Measurements from ENCODE around the gene PCBP3.

The PCBP3 gene

DNA sequence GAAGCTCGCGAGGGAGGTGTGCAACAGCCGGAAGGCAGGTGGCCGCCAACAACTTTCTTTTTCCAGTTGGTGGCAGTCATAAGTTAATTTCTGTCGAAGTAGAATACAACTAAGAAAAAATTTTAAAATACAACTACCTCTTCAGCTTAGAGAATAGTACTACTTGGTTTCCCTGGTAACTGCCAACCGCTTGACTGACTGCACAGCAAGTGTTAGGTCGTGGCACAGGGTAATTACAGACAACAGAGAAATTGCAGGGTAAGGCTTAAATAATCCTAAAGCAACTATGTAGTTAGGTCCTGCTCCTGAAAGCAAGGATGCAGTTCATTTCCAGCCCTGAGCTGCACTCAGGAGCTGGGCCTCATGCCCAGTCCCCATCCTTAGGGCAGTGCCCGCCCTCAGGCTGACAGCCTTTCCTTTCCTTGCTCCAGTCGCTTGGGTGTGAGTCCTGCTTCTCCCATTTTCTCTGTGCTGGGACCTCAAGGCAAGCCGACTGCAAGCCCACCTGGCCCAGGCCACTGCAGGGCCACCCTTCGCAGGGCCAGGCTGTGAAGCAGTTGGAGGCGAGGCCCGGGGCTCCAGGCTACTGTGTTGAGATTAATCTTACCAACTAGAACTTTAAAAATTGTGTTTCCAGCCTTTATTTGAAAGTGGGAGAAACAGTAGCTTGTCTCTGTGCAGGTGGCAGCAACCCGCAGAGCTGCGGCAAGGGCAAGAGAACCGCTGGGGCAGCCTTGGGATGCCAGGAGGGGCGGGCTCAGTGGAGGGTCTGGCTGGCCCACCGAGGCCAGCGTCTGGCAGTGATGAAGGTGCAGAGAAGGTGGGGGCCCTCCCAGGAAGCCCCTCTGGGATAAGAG is 148.3 kb downstream of the PCBP3 start:
- Histone ChIP-seq H3K27me3 (ENCODE audit: insufficient read depth, low read length, poor library complexity) (no peaks in the 10 kb centered on the region), H3K4me3 (ENCODE audit: low read depth in 1 of 2, low read length in 2 of 2) (no peak overlapping the region), H3K36me3 (ENCODE audit: insufficient read depth, low read length) (no peaks in the 10 kb centered on the region), H3K79me2 (ENCODE audit: insufficient read depth, low read length) (no peaks in the 10 kb centered on the region), H2AFZ (ENCODE audit: low read depth, low read length) (no peak overlapping the region), H3K9ac (ENCODE audit: low read depth, low read length) (no peak overlapping the region), H3K4me1 (ENCODE audit: insufficient read depth, low read length) (no peaks in the 10 kb centered on the region), H4K20me1 (ENCODE audit: insufficient read depth, low read length) (peaks cover 11% of the 10 kb centered on the region), H3K4me2 (ENCODE audit: insufficient read depth, low read length) (no peak overlapping the region), H3K9me3 (ENCODE audit: insufficient read depth, low read length, severe bottlenecking) (no peaks in the 10 kb centered on the region), H3K27ac (ENCODE audit: low read length) (no peak overlapping the region)
- TF ChIP-seq CTCF (IDR thresholded peaks at IDR 0.05; ENCODE audit: borderline replicate concordance, extremely low read depth, low read length, poor library complexity, severe bottlenecking) = no peak
- no peak for TF ChIP-seq EZH2 (IDR thresholded peaks at IDR 0.05; ENCODE audit: borderline replicate concordance, low read depth, low read length, severe bottlenecking)
- DNase-seq = no peak
- no peak for ATAC-seq (ENCODE audit: insufficient read depth, low read depth)

DNA sequence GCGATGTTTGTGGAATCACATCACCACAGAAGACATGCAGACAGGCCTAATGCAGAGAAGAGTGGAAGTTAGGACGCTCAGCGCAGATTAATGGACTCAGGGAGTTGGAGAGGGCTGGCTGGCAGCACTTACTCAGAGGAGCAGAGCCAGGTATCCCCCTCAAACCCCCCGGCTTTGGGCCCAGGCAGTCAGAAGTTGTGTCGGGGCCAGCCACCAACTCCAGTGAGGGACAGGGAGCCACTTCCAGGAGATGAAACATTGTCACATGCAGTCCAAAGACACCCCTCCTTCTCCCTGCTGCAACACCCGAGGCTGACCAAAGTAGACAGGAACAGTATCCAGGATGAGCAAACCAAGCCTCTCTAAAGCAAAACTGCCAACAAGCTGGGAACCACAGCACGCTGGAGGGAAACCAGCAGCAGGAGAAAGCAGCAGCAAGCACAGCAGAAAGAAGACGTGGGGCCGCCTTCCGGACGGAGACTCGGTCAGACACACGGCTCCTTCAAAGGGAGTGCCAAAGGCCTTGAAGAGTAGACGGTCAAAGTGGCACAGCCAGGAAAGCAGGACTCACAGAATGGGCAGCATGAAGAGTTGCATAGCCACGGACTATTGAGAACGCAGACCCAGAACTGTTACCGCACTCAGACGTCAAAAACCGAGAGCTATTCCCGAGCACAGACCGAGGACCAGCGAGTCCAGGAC is 149.3 kb downstream of the PCBP3 start:
- no peak overlapping the region for H3K27ac ChIP-seq (ENCODE audit: low read length)
- H3K36me3 ChIP-seq (ENCODE audit: insufficient read depth, low read length) = no peaks in the 10 kb centered on the region
- no peaks in the 10 kb centered on the region for H3K9me3 ChIP-seq (ENCODE audit: insufficient read depth, low read length, severe bottlenecking)
- H3K4me2 ChIP-seq (ENCODE audit: insufficient read depth, low read length) = no peak overlapping the region
- TF ChIP-seq CTCF (IDR thresholded peaks at IDR 0.05; ENCODE audit: borderline replicate concordance, extremely low read depth, low read length, poor library complexity, severe bottlenecking) (no peak), EZH2 (IDR thresholded peaks at IDR 0.05; ENCODE audit: borderline replicate concordance, low read depth, low read length, severe bottlenecking) (no peak)
- H2AFZ ChIP-seq (ENCODE audit: low read depth, low read length) = no peak overlapping the region
- H3K9ac ChIP-seq (ENCODE audit: low read depth, low read length) = no peak overlapping the region
- H3K27me3 ChIP-seq (ENCODE audit: insufficient read depth, low read length, poor library complexity) = no peaks in the 10 kb centered on the region
- H3K4me3 ChIP-seq (ENCODE audit: low read depth in 1 of 2, low read length in 2 of 2) = no peak overlapping the region
- ATAC-seq (ENCODE audit: insufficient read depth, low read depth) (no peak), DNase-seq (no peak)
- peaks cover 8% of the 10 kb centered on the region for H4K20me1 ChIP-seq (ENCODE audit: insufficient read depth, low read length)
- H3K4me1 ChIP-seq (ENCODE audit: insufficient read depth, low read length) = no peaks in the 10 kb centered on the region
- no peaks in the 10 kb centered on the region for H3K79me2 ChIP-seq (ENCODE audit: insufficient read depth, low read length)

DNA sequence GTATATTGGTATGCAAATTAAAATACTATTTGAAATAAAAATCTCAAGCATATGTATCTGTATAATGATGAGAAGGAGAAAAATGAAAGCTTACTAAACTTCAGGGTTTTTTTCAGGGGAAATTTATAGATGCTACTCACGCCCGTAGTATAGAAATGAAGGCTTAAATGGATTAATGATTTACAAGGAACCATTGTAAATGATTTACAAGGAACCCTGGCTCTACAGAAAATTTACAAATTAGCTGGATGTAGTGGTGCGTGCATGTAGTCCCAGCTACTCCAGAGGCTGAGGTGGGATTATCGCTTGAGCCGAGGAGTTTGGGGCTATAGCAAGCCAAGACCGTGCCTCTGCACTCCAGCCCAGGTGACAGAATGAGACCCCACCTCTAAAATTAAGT is 150.5 kb downstream of the PCBP3 start:
- Histone ChIP-seq H3K4me1 (ENCODE audit: insufficient read depth, low read length) (no peaks in the 10 kb centered on the region), H3K4me3 (ENCODE audit: low read depth in 1 of 2, low read length in 2 of 2) (no peak overlapping the region), H3K9me3 (ENCODE audit: insufficient read depth, low read length, severe bottlenecking) (no peaks in the 10 kb centered on the region), H4K20me1 (ENCODE audit: insufficient read depth, low read length) (peaks cover 5% of the 10 kb centered on the region; the same call in 1 of the 2 replicates), H3K9ac (ENCODE audit: low read depth, low read length) (no peak overlapping the region), H3K36me3 (ENCODE audit: insufficient read depth, low read length) (no peaks in the 10 kb centered on the region), H3K27me3 (ENCODE audit: insufficient read depth, low read length, poor library complexity) (no peaks in the 10 kb centered on the region), H3K4me2 (ENCODE audit: insufficient read depth, low read length) (no peak overlapping the region), H2AFZ (ENCODE audit: low read depth, low read length) (no peak overlapping the region), H3K79me2 (ENCODE audit: insufficient read depth, low read length) (no peaks in the 10 kb centered on the region), H3K27ac (ENCODE audit: low read length) (no peak overlapping the region)
- DNase-seq (no peak), ATAC-seq (ENCODE audit: insufficient read depth, low read depth) (no peak)
- TF ChIP-seq EZH2 (IDR thresholded peaks at IDR 0.05; ENCODE audit: borderline replicate concordance, low read depth, low read length, severe bottlenecking) (no peak), CTCF (IDR thresholded peaks at IDR 0.05; ENCODE audit: borderline replicate concordance, extremely low read depth, low read length, poor library complexity, severe bottlenecking) (no peak)
